DOHH2 (cell line): Measurements from ENCODE around the gene PLEKHA3.
"Not testable (repeated sequence)": the region's sequence is repeated elsewhere in the genome, so short reads cannot be mapped to it uniquely, and the experiment has no call there.

Source experiments
- H3F3A ChIP-seq: fragments of 200-600 bp; sonication (generic), shearing (Covaris generic); 2 replicates; pipeline ENCODE4 v1.6.0; 2016; ENCODE audit warnings: antibody characterized with exemption, mild to moderate bottlenecking; ENCODE audit not compliant: control insufficient read depth, insufficient read depth
- H3K27ac ChIP-seq: fragments of 200-600 bp; sonication (generic); 2 replicates; pipeline ENCODE4 v1.5.1; 2014; ENCODE audit warnings: low read depth, mild to moderate bottlenecking, low read length, moderate library complexity
- H3K27me3 ChIP-seq: fragments of 200-600 bp; sonication (generic); 2 replicates; pipeline ENCODE4 v1.6.1; 2014; ENCODE audit warnings: mild to moderate bottlenecking, low read length, mixed read lengths; ENCODE audit not compliant: control insufficient read depth
- H3K36me3 ChIP-seq: fragments of 200-600 bp; sonication (generic); 2 replicates; pipeline ENCODE4 v1.6.1; 2014; ENCODE audit warnings: mild to moderate bottlenecking, low read length, moderate library complexity, mixed read lengths; ENCODE audit not compliant: control insufficient read depth
- H3K4me1 ChIP-seq: fragments of 200-600 bp; sonication (generic); 2 replicates; pipeline ENCODE4 v1.6.1; 2014; ENCODE audit warnings: mild to moderate bottlenecking, low read length, mixed read lengths; ENCODE audit not compliant: control insufficient read depth
- H3K4me2 ChIP-seq: fragments of 200-600 bp; sonication (generic); 2 replicates; pipeline ENCODE4 v1.6.0; 2014; ENCODE audit warnings: mild to moderate bottlenecking, low read length, moderate library complexity
- H3K4me3 ChIP-seq: fragments of 200-600 bp; sonication (generic); 2 replicates; pipeline ENCODE4 v1.5.1; 2014; ENCODE audit warnings: mild to moderate bottlenecking, low read length, mixed read lengths
- H3K79me2 ChIP-seq: fragments of 200-600 bp; sonication (generic); 2 replicates; pipeline ENCODE4 v1.6.1; 2014; ENCODE audit warnings: mild to moderate bottlenecking, low read length, mixed read lengths; ENCODE audit not compliant: control insufficient read depth
- H3K9me2 ChIP-seq: fragments of 200-600 bp; sonication (generic); replicated peaks from 2 replicates; pipeline ENCODE4 v1.6.1; 2014; ENCODE audit warnings: mild to moderate bottlenecking, low read length, mixed read lengths; ENCODE audit not compliant: control insufficient read depth
- H3K9me3 ChIP-seq: fragments of 200-600 bp; sonication (generic); 2 replicates; pipeline ENCODE4 v1.6.1; 2014; ENCODE audit warnings: antibody characterized with exemption, low read length, mixed read lengths; ENCODE audit not compliant: control insufficient read depth, insufficient read depth
- H4K20me1 ChIP-seq: fragments of 200-600 bp; sonication (generic); 2 replicates; pipeline ENCODE4 v1.6.0; 2014; ENCODE audit warnings: low read depth, mild to moderate bottlenecking, antibody characterized with exemption, low read length, moderate library complexity; ENCODE audit not compliant: control insufficient read depth, insufficient read depth
- CTCF ChIP-seq: fragments of 200-600 bp; sonication (generic); IDR thresholded peaks from one replicate; pipeline ENCODE4 v1.5.1; 2014; ENCODE audit warnings: antibody characterized with exemption, mild to moderate bottlenecking, low read depth, low read length; ENCODE audit not compliant: poor library complexity, severe bottlenecking
- EZH2phosphoT487 ChIP-seq: fragments of 200-600 bp; sonication (generic); IDR thresholded peaks from 2 replicates; pipeline ENCODE4 v1.6.1; 2017; ENCODE audit warnings: borderline replicate concordance, mild to moderate bottlenecking, antibody characterized with exemption, low read length, moderate library complexity, mixed read lengths

The PLEKHA3 gene

DNA sequence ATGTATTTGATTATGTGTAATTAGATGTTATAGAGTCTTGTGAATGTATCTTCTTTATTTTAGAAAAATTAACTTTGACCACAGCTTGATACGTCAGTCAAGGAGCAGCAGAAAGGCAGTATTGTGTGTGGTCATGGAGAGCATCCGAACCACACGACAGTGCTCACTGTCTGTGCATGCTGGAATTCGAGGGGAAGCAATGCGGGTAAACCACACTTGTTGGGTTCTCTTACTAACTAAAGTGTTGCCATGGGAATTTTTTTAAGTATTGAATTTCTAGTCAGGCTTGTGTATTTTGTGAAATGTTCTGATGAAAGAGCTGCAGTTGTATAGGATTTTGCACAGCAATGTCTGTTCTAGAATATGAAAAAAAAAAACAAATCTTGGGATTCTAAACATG is 24.3 kb upstream of the PLEKHA3 start:
- Histone ChIP-seq H3K4me1 (peaks cover 11% of the 10 kb centered on the region), H3K9me2 (no peaks in the 10 kb centered on the region), H3K9me3 (no peaks in the 10 kb centered on the region), H3K4me2 (no peak overlapping the region), H3K4me3 (no peak overlapping the region), H3K79me2 (no peaks in the 10 kb centered on the region), H3F3A (no peaks in the 10 kb centered on the region), H3K27ac (no peak overlapping the region), H3K36me3 (no peaks in the 10 kb centered on the region), H4K20me1 (no peaks in the 10 kb centered on the region), H3K27me3 (no peaks in the 10 kb centered on the region)
- TF ChIP-seq EZH2phosphoT487 = no peak
- TF ChIP-seq CTCF = no peak

- H3F3A ChIP-seq = no peaks in the 10 kb centered on the region
- H4K20me1 ChIP-seq = no peaks in the 10 kb centered on the region
- no peak overlapping the region for H3K4me3 ChIP-seq
- no peak overlapping the region for H3K27ac ChIP-seq
- no peaks in the 10 kb centered on the region for H3K9me2 ChIP-seq
- no peak overlapping the region for H3K4me2 ChIP-seq
- H3K27me3 ChIP-seq = no peaks in the 10 kb centered on the region
- no peaks in the 10 kb centered on the region for H3K79me2 ChIP-seq
- H3K9me3 ChIP-seq = no peaks in the 10 kb centered on the region
- no peak for TF ChIP-seq CTCF
- no peak for TF ChIP-seq EZH2phosphoT487
- H3K36me3 ChIP-seq = no peaks in the 10 kb centered on the region
- no peaks in the 10 kb centered on the region; the same call in 1 of the 2 replicates for H3K4me1 ChIP-seq
These were observed 22.8 kb upstream of the PLEKHA3 start for GRCh38 chr2:178457390-178457886.

GRCh38 chr2:178469219-178469849 is 10.9 kb upstream of the PLEKHA3 start:
- H3K4me3 ChIP-seq = no peak overlapping the region
- no peaks in the 10 kb centered on the region for H3K27me3 ChIP-seq
- TF ChIP-seq EZH2phosphoT487 (no peak), CTCF (no peak)
- H3K4me2 ChIP-seq = no peak overlapping the region
- no peak overlapping the region for H3K27ac ChIP-seq
- no peaks in the 10 kb centered on the region for H3K9me2 ChIP-seq
- no peaks in the 10 kb centered on the region for H3K9me3 ChIP-seq
- no peaks in the 10 kb centered on the region for H4K20me1 ChIP-seq
- H3K79me2 ChIP-seq = peaks cover 4% of the 10 kb centered on the region; the same call in 1 of the 2 replicates
- H3F3A ChIP-seq = no peaks in the 10 kb centered on the region; the same call in 1 of the 2 replicates
- H3K4me1 ChIP-seq = no peaks in the 10 kb centered on the region
- peaks cover 33% of the 10 kb centered on the region for H3K36me3 ChIP-seq

- not testable (repeated sequence) for H3K27me3 ChIP-seq, H4K20me1 ChIP-seq, H3K4me1 ChIP-seq, H3F3A ChIP-seq, H3K9me2 ChIP-seq, H3K9me3 ChIP-seq, H3K4me2 ChIP-seq, H3K4me3 ChIP-seq, H3K27ac ChIP-seq
- Histone ChIP-seq H3K36me3 (peaks cover 22% of the 10 kb centered on the region), H3K79me2 (peaks cover 18% of the 10 kb centered on the region)
These were observed 8.9 kb upstream of the PLEKHA3 start for GRCh38 chr2:178471313-178471712.
